HepG2 (cell line): ENCODE data around the gene KISS1. TPM values are rescaled to one million over a fixed set of nuclear protein-coding genes. Genes with fewer than 3 reads are reported as not detected.

Experiments
- ARHGAP35 ChIP-seq: sonication (generic); formaldehyde crosslinking; IDR thresholded peaks from 2 replicates; pipeline ENCODE4 v1.9.0; 2022; ENCODE audit warnings: mild to moderate bottlenecking, inconsistent platforms, moderate library complexity, missing genetic modification reagents, borderline replicate concordance
- CEBPG ChIP-seq: IDR thresholded peaks from 2 replicates; pipeline ENCODE4 v1.6.1; 2016
- DNMT1 ChIP-seq: sonication (generic); formaldehyde crosslinking; IDR thresholded peaks from 2 replicates; pipeline ENCODE4 v1.5.1; 2020; ENCODE audit warnings: mild to moderate bottlenecking, missing genetic modification reagents
- FOXO4 ChIP-seq: sonication (generic); formaldehyde crosslinking; conservative IDR thresholded peaks from 2 replicates; pipeline ENCODE4 v1.8.1; 2023; ENCODE audit warnings: missing genetic modification reagents
- HMG20A ChIP-seq: IDR thresholded peaks from 2 replicates; pipeline ENCODE4 v1.6.1; 2016; ENCODE audit warnings: borderline replicate concordance
- HMGXB4 ChIP-seq, 2 experiments: sonication (generic) in 1 of 2; formaldehyde crosslinking in 1 of 2; IDR thresholded peaks; 2 replicates each; pipeline versions ENCODE4 v1.4.0 to v1.6.1; 2018 to 2020; ENCODE audit warnings: missing genetic modification reagents in 2 of 2, borderline replicate concordance in 1 of 2, low read depth in 1 of 2, mild to moderate bottlenecking in 1 of 2, missing biosample characterization in 1 of 2
- KLF15 ChIP-seq: sonication (generic); formaldehyde crosslinking; IDR thresholded peaks from 2 replicates; pipeline ENCODE4 v1.8.1; 2023; ENCODE audit warnings: borderline replicate concordance, mild to moderate bottlenecking, inconsistent platforms, missing genetic modification reagents, mixed read lengths
- PAF1 ChIP-seq: IDR thresholded peaks from 2 replicates; pipeline ENCODE4 v1.6.1; 2016; ENCODE audit warnings: missing genetic modification reagents, missing compliant biosample characterization
- PLRG1 ChIP-seq: fragments of 450-650 bp; conservative IDR thresholded peaks from 2 replicates; pipeline ENCODE4 v1.6.1; 2016
- SAFB2 ChIP-seq: sonication (generic); formaldehyde crosslinking; IDR thresholded peaks from 2 replicates; pipeline ENCODE4 v1.5.1; 2020; ENCODE audit warnings: missing genetic modification reagents, low read depth, mild to moderate bottlenecking, borderline replicate concordance
- SAP130 ChIP-seq: IDR thresholded peaks from 2 replicates; pipeline ENCODE4 v1.6.1; 2016; ENCODE audit warnings: low read depth
- SNRNP70 ChIP-seq: fragments of 200-400 bp; formaldehyde crosslinking; IDR thresholded peaks from 2 replicates; pipeline ENCODE4 v1.6.1; 2017; ENCODE audit warnings: mild to moderate bottlenecking, low read depth, low read length, moderate library complexity
- TARDBP ChIP-seq: sonication (generic); formaldehyde crosslinking; IDR thresholded peaks from 2 replicates; pipeline ENCODE4 v1.8.0; 2022; ENCODE audit warnings: mild to moderate bottlenecking, missing genetic modification reagents
- TFDP2 ChIP-seq: sonication (generic); formaldehyde crosslinking; IDR thresholded peaks from 2 replicates; pipeline ENCODE4 v1.4.0; 2020; ENCODE audit warnings: missing genetic modification reagents
- THAP11 ChIP-seq: IDR thresholded peaks from 2 replicates; pipeline ENCODE4 v1.6.1; 2016; ENCODE audit warnings: missing biosample characterization, missing genetic modification reagents
- USF2 ChIP-seq, 2 experiments: sonication (generic) in 1 of 2; formaldehyde crosslinking in 1 of 2; IDR thresholded peaks; 2 replicates each; pipeline versions ENCODE4 v1.5.1 to v1.6.1; 2011 to 2020; ENCODE audit warnings: borderline replicate concordance in 1 of 2, low read depth in 1 of 2, low read length in 1 of 2, mild to moderate bottlenecking in 1 of 2, missing genetic modification reagents in 1 of 2, moderate library complexity in 1 of 2
- ZBTB7B ChIP-seq: sonication (generic); formaldehyde crosslinking; IDR thresholded peaks from 2 replicates; pipeline ENCODE4 v1.4.0; 2020; ENCODE audit warnings: missing genetic modification reagents
- ZNF281 ChIP-seq: sonication (generic); formaldehyde crosslinking; IDR thresholded peaks from 2 replicates; pipeline ENCODE4 v1.4.0; 2020; ENCODE audit warnings: missing genetic modification reagents, borderline replicate concordance
- ZNF746 ChIP-seq: sonication (generic); formaldehyde crosslinking; IDR thresholded peaks from 2 replicates; pipeline ENCODE4 v1.8.0; 2022; ENCODE audit warnings: mild to moderate bottlenecking, missing genetic modification reagents
- polyA plus RNA-seq, 8 experiments: library from polyadenylated mRNA; depleted of rRNA in 3 of 8; stranded (reverse) in 7 of 8; unstranded in 1 of 8; fragments of >200 nt; fragmentation: Illumina TruSeq in 4 of 8; extraction: Trizol in 4 of 8; gene quantifications; 2 replicates each; pipeline versions ENCODE4 v1.2.1 to v1.2.3, GENCODE V29; 2011 to 2016; ENCODE audit warnings: low read depth in 4 of 8, missing spikeins in 1 of 8, mixed read lengths in 1 of 8; ENCODE audit not compliant: insufficient read depth in 1 of 8
- total RNA-seq, 5 experiments: library from RNA; depleted of rRNA; stranded (reverse); fragments of >200 nt; fragmentation: Illumina TruSeq; extraction: Trizol; gene quantifications; 2 replicates each; pipeline ENCODE4 v1.2.3, GENCODE V29; 2016; ENCODE audit warnings: low read depth in 1 of 5

Gene KISS1
- total and polyA plus RNA-seq, 2 of the 13 experiments (the other 11 are each of a cell fraction or from before 2014, with no cell fraction given), result 0.24 to 0.80 TPM

GRCh38 chr1:204151552-204152309 lies 44.6 kb downstream of the KISS1 start, which contains the start of gene ETNK2 (continued):
- TF ChIP-seq ARHGAP35 (0 out of 2 replicates have a peak, but pooled peaks have one; percentile 54), HMG20A (CRISPR knock-in tag) (no peak), ZNF281 (CRISPR knock-in tag) (peak; percentile 34; the same call in 1 of the 2 replicates), SAFB2 (CRISPR knock-in tag) (no peak), SAP130 (CRISPR knock-in tag) (peak; percentile 66; the same call in 1 of the 2 replicates), PLRG1 (no peak), TFDP2 (CRISPR knock-in tag) (0 out of 2 replicates have a peak, but pooled peaks have one; percentile 23), PAF1 (CRISPR knock-in tag) (no peak), FOXO4 (no peak), HMGXB4 (CRISPR knock-in tag; IDR thresholded peaks at IDR 0.05; ENCODE audit: borderline replicate concordance in 1 of 2, low read depth in 1 of 2) (no peak; a peak in 1 of 4 replicates), CEBPG (CRISPR knock-in tag) (no peak), USF2 (IDR thresholded peaks at IDR 0.05; ENCODE audit: low read depth, low read length) (no peak), USF2 (CRISPR knock-in tag; IDR thresholded peaks at IDR 0.05; ENCODE audit: borderline replicate concordance) (no peak), KLF15 (CRISPR knock-in tag) (no peak), ZNF746 (0 out of 2 replicates have a peak, but pooled peaks have one; percentile 24), DNMT1 (CRISPR knock-in tag) (no peak), SNRNP70 (no peak), THAP11 (CRISPR knock-in tag) (peak; percentile 47; the same call in 1 of the 2 replicates), ZBTB7B (CRISPR knock-in tag) (peak; percentile 57; the same call in 1 of the 2 replicates), TARDBP (CRISPR knock-in tag) (no peak)
